GM18502 (cell line): ENCODE results near the gene AASS.
"Not testable (repeated sequence)": the region's sequence is repeated elsewhere in the genome, so short reads cannot be mapped to it uniquely, and the experiment has no call there.

Experiments
- ATAC-seq: cut with Tn5 transposase; IDR thresholded peaks from one replicate; pipeline ENCODE4 v1.9.1; 2021; ENCODE audit warnings: mild to moderate bottlenecking; ENCODE audit not compliant: unreplicated experiment, poor library complexity

AASS gene

DNA sequence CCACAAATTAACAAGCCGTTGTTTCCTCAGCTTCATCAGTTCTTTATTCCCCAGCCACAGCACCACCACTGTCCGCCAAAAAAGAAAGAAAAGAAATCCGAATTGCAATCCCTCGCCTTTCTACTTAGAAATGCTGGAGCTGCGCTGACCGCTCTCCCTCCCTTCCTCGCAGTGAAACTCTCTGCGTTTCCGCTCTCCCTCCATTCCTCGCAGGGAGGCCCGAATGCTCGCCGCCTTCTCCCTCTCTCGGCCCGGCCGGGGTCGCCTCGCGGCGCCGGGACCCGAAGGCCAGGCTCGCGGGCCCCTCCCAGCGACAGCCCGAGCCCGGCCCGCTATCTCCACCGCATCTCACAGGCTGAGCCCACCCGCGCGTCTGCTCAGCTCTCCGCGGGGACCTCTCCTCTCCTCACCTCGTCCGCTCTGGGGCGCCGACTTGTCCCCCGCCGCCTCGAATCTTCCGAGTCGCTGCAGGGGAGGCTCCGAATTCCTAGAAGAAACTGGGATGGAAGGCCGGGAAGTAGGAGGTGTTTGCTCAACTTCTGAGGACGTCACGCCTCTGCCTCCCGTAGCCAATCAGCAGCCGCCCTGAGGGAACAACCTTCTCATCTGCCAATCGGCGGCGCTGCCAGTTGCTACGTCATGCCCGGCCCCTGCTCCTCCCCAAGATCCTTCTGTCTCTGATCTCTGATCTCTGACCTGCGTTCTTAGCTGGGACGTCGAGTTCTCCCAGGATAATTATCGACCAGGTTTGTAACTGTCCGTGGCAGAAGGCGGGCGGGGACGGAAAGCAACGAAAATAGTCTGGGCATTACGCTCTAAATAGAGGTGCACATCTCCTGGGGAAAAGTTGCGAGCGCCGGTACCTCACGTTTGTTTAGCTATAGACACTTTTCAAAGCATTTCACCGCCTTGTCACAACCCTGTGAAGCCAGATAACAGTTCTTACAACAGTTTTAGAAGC is at the start of gene AASS:
Gene AASS (minus strand): TSS at position 499 of the 961 bp plus-strand sequence. CDS start 10,523 bp downstream, outside the sequence.
- ATAC-seq = peak; percentile 100

GRCh38 chr7:122188785-122189184 is 44.7 kb upstream of the AASS start:
- ATAC-seq = no peak

DNA sequence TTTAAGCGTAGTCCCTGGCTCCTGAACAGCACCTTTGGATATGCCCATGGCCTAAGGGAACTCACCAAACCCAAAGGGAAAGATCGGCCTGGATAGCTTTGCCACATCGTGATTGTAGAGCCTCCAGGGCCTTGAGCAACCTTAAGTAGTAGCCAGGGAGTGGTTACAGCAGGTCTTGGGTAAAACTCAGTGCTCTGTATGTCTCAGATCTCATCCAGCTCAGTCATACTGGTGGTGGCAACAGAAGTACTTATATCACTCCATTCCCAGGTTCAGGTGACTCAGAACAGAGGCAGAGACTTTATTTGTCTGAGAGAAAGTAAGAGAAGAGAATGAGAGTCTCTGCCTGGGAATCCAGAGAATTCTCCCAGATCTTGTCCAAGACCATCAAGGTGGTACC is 39.1 kb upstream of the AASS start:
- no peak for ATAC-seq

DNA sequence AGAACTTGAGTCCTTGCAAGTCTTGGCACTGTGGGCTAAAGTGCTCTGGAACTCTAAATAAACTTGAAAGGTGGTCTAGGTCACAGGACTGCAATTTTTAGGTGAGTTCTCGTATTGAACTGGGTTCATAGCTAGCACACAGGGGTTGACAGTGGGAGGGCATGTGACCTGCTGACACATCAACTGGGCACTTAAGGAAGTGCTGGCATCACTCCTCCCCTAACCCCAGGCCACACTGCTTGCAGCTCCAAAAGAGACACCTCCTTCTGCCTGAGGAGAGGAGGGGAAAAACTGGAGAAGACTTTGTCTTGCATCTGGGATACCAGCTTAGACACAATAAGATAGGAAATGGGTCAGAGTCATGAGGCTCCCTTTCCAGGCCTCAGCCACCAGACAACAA is 38.0 kb upstream of the AASS start:
- no peak for ATAC-seq

DNA sequence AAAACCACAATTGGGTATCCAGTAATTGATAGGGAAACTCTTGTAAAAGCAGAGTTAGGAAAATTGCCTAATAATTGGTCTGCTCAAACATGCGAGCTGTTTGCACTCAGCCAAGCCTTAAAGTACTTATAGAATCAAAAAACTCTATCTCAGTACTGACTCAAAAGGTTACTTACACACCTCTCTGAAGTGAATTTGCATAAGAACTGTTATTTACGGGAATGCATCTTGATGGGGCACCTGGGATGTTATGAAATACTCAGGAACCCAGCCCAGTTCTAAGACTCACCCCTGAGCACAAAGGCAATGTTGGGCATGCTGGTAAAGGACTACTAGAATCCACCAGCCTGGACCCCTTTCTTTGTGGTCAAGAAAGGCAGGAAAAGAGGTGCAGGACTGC is 28.1 kb upstream of the AASS start:
- ATAC-seq = not testable (repeated sequence)

DNA sequence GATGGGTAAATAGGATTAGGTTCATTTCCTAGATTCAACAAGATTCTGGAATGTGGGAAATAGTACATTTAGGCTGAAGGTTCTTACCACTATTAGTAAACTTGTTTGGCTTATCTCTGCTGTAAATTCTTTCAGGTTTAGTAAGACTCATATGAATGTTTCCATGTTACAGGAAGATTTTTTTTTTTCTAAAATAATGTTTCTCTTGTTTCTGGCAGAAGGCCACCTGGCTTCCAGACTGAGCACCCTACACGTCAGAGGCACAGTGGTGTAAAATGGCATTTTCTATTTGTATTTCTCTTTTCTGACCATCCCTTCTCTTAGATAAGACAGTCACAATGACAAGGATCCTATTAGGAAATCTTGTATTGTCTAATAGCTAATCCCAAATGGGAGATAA is 22.7 kb upstream of the AASS start:
- no peak for ATAC-seq

DNA sequence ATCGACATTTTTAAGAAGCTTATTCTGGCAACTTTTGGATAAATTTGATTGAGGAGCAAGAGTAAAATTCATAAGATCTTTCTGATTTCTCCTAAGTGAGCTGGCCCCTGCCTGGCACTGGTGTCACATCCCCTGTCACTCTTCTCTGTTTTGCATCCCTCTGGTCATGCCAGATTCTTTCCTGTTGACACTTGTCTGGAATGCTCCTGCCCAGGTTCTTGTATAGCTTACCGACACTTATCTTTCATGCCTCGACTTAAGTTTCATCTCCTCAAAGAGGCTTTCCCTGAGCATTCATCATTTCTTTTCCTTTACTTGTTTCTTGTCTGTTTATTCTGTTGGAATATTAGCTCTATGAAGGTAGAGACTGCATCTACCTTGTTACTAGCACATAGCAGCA is 22.2 kb upstream of the AASS start:
- ATAC-seq = no peak

DNA sequence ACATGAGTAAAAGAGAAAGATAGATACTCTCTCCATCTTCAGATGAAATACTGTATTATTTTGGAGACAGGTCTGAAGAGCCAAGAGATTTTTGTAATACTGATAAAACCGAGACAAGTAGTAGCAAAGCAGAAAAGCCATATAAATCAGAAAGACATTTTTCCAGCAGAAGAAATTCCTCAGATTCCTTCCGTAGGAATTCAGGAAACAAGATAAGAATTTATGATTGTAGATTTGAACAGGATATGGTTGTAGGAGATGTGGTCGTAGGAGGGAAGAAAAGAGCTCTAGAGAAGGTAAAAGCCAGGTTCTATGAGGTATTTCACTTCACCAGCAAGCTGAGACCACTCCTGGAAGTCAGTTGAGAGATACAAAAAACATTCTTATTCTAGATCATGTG is 17.6 kb upstream of the AASS start:
- ATAC-seq = no peak

DNA sequence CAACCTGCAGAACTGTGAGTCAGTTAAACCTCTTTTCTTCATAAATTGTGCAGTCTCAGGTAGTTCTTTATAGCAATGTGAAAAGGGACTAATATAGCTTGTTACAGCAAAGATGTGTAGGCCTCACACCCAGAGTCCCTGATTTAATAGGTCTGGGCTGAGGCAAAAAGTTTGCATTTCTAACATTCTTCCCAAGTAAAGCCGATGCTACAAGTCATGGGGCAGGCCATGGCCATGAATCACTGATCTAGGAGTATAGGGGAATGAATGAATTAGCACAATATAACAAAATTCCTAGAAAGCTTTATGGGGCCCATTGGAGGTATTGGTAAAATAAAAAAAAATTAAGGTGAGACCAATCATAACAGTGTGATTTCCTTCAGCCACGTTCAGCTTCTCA is 11.5 kb upstream of the AASS start:
- no peak for ATAC-seq

DNA sequence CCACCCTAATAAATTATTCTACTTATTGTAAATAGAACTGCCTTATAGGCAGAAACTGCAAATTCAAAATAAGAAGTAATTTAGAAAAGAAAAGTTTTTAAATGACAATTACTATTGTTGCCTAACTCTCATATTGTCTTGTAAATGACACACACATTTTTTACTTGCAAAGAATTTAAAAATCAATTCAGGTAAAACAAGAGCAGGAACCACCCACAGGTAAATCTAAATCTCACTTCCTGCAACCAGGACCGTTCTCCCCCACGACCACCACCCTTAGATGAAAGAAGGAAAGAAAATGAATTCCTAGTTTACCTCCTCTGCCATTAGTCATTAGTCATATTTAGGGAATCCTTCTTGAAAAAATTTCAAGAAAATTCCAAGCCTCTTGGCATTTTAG is 4.8 kb upstream of the AASS start:
- no peak for ATAC-seq

GRCh38 chr7:122148081-122148480 is 4.0 kb upstream of the AASS start:
- ATAC-seq = no peak

GRCh38 chr7:122145937-122146645 is 2.0 kb upstream of the AASS start:
- no peak for ATAC-seq

GRCh38 chr7:122143376-122143750 is 686 bp downstream of the AASS start:
- peak; percentile 12 for ATAC-seq

- ATAC-seq = no peak
Measured at GRCh38 chr7:122140918-122141317, 3.1 kb downstream of the AASS start.

- ATAC-seq = no peak
Measured at GRCh38 chr7:122137251-122138077, 6.6 kb downstream of the AASS start.

GRCh38 chr7:122136639-122137245 is 7.3 kb downstream of the AASS start:
- ATAC-seq = no peak

DNA sequence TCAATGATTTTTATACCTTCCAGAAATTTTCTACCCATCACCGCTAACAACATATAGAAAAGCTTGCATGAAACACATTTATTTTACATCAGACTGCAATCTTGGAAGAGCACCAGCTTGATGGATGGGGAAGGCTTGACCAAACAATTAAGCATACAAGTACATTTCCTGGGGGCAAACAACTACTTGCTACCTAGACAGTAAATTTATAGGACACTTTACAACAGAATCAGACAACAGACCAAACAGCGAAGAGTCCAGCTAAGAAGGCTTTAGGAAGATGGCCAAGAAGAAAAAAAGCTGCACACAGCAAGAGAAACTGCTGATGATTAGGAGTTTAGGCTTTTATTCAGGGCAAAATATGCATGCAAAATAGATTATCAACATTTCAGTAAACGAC is 8.0 kb downstream of the AASS start:
- no peak for ATAC-seq

- no peak for ATAC-seq
Measured at GRCh38 chr7:122135275-122135674, 8.8 kb downstream of the AASS start.

DNA sequence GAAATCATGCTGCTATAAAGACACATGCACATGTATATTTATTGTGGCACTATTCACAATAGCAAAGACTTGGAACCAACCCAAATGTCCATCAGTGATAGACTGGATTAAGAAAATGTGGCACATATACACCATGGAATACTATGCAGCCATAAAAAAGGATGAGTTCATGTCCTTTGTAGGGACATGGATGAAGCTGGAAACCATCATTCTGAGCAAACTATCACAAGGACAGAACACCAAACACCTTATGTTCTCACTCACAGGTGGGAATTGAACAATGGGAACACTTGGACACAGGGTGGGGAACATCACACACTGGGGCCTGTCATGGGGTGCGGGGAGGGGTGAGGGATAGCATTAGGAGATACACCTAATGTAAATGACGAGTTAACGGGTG is 9.3 kb downstream of the AASS start:
- ATAC-seq = not testable (repeated sequence)

- no peak for ATAC-seq
Measured at GRCh38 chr7:122133477-122133876, 10.6 kb downstream of the AASS start.
